GM18517 (cell line): Measurements from ENCODE around the gene HSPA1L.
"Not testable (repeated sequence)": the region's sequence is repeated elsewhere in the genome, so short reads cannot be mapped to it uniquely, and the experiment has no call there.

Experiments
- ATAC-seq: cut with Tn5 transposase; IDR thresholded peaks from one replicate; pipeline ENCODE4 v1.9.1; 2021; ENCODE audit warnings: mild to moderate bottlenecking, moderate library complexity; ENCODE audit not compliant: unreplicated experiment

The HSPA1L gene

DNA sequence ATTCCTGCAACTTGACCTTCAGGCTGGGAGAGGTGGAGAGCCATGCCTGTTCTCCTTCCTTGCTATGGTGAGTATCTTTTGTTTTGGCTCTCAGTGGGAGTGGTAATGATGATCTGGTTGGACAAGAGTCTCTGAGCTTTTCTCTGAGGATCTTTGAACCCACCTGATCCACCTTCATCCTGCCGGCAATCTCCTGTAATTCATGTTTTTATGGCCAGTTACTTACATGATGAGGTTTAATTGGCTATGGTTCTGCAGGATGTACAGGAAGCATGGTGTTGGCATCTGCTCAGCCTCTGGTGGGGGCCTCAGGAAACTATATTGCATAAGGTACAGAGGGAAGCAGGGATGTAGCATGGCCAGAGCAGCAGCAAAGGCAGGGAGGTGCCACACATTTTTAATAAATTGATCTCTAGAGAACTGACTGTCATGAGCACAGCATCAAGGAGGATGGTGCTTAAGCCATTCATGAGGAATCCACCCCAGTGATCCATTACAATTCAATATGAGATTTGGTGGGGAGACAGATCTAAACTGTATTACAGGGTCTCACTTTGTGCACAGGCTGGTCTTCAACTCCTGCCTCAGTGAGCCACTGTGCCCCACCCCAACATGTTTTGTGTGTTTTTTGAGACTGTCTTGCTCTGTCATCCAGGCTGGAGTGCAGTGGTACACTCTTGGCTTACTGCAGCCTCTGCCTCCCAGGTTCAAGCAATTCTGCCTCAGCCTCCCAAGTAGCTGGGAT is 22.5 kb upstream of the HSPA1L start:
- ATAC-seq: no peak

GRCh38 chr6:31836474-31837368 is 21.6 kb upstream of the HSPA1L start:
- no peak for ATAC-seq

DNA sequence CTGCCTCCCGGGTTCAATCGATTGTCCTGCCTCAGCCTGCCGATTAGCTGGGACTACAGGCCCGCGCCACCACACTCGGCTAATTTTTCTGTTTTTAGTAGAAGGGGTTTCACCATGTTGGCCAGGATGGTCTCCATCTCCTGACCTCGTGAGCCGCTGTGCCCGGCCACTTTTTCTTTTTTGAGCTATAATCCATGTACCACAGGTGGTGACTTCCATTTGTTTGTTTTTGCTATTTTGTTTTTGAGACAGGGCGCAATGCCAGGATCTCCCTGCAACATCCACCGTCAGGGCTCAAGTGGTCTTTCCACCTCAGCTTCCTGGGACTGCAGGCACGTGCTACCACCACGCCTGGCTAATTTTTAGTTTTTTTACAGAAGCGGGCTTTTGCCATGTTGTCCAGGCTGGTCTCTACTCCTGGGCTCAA is 21.0 kb upstream of the HSPA1L start:
- no peak for ATAC-seq

DNA sequence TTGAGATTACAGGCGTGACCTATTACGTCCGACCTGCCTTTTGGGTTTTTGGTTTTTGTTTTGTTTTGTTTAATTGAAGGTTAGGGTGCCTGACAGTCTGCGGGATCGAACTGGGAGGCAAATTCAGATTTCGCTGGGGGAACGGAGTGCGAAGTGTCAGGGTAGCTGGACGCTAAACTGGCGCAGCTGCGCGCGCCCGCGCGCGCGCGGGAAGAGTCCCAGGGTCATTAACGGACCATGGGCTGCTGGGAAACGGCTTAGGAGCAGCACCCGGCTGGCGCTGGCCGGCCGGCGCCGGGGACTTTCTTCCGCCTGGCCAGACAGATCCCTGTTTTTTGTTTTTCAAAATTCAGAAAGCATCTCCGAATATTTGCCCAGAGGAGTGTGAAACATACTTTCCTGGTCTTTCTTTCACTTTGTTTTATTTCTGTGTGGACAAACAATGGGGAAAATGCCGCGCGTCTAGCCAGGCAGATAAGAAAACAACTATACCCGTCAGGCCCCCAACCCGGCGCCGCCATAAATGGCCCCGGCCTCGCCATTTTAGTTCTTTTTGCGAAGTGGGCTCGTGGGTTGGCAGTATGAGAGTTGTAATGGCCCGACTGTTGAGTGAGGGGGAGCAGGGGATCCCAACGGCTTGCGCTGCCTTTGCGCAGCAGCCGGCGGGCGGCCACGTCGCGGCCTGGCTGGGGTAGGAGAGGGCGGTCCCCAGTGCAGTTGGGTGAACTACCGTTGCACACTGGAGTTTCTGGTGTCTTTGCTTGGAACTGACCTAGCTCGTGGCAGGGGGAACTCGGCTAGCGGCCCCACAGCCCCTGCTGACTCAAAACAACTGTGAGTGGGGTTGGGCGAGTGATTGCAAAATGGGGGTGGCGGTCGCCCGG is 19.5 kb upstream of the HSPA1L start:
- ATAC-seq: peak; percentile 41

- no peak for ATAC-seq
These were observed 16.5 kb upstream of the HSPA1L start for GRCh38 chr6:31831350-31832215.

- ATAC-seq: no peak
These were observed 15.8 kb upstream of the HSPA1L start for GRCh38 chr6:31830886-31831335.

DNA sequence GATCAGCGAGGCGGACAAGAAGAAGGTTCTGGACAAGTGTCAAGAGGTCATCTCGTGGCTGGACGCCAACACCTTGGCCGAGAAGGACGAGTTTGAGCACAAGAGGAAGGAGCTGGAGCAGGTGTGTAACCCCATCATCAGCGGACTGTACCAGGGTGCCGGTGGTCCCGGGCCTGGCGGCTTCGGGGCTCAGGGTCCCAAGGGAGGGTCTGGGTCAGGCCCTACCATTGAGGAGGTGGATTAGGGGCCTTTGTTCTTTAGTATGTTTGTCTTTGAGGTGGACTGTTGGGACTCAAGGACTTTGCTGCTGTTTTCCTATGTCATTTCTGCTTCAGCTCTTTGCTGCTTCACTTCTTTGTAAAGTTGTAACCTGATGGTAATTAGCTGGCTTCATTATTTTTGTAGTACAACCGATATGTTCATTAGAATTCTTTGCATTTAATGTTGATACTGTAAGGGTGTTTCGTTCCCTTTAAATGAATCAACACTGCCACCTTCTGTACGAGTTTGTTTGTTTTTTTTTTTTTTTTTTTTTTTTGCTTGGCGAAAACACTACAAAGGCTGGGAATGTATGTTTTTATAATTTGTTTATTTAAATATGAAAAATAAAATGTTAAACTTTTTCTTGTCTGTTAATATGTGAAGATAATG is 14.7 kb upstream of the HSPA1L start:
- no peak for ATAC-seq

GRCh38 chr6:31827286-31828079 is 12.4 kb upstream of the HSPA1L start, which contains the start of gene HSPA1B:
Gene HSPA1B, plus strand, starts transcription at chr6:31827738. Its CDS starts 213 bp downstream, at chr6:31827951.
- peak; percentile 72 for ATAC-seq

- peak; percentile 13 for ATAC-seq
These were observed 11.8 kb upstream of the HSPA1L start for GRCh38 chr6:31826793-31827285.

GRCh38 chr6:31825553-31825952 is 10.5 kb upstream of the HSPA1L start:
- ATAC-seq: no peak

GRCh38 chr6:31823592-31824196 is 8.6 kb upstream of the HSPA1L start:
- ATAC-seq: not testable (repeated sequence)

- no peak for ATAC-seq
These were observed 7.1 kb upstream of the HSPA1L start for GRCh38 chr6:31822036-31822821.

DNA sequence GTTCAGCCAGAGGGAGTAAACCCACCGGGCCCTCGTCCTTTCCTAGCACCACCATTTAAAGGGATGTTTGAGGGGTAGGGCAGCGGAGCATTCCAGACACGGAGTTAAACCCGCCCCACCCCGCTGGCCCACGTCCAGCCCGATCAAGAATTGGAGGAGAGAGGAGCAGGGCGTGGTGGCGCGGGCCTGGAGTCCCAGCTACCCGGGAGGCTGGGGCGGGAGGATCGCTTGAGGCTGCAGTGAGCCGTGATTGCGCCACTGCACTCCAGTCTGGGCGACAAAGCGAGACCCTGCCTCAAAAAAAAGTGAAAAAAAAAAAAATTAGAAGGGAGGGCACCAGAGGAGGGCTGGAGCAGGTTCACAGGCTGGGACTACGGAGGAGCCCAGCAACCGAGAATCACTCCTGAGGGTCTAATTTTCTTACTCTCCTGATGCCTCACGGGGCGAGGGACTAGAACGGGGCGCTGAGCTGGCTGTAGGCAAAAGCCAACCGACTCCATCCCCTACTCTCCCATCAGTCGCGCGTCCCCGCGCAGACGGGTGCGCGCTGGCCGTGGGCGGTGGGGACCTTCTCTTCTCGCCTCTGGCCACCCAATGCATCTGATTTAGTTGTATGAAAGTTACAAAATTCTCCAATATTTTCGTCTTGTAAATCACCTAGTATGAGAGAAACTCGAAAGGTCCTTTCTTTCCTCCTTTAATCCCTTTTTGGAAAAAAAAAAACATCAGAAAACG is 6.4 kb upstream of the HSPA1L start:
- ATAC-seq: no peak

- ATAC-seq: not testable (repeated sequence)
These were observed 5.3 kb upstream of the HSPA1L start for GRCh38 chr6:31820399-31820798.

DNA sequence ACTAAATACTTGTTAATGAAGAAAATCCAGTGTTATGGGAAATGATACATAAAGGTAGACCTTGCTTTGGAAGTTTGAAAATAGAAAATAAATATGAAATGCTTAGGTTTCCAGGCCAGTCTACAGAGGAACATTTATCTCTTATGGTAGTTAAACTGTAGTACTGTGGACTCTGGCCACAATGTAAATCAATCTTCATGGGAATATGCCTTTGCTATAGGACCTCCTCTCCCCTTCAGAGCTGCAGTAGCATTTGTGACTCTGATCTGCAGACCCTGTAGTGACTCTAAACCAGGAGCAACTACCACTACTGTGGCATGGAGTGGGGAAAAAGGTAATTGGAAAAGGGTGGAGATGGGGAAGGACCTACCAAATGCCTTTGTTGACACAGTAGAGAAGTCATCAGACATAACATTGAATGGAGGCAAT is 4.8 kb upstream of the HSPA1L start:
- ATAC-seq: no peak

DNA sequence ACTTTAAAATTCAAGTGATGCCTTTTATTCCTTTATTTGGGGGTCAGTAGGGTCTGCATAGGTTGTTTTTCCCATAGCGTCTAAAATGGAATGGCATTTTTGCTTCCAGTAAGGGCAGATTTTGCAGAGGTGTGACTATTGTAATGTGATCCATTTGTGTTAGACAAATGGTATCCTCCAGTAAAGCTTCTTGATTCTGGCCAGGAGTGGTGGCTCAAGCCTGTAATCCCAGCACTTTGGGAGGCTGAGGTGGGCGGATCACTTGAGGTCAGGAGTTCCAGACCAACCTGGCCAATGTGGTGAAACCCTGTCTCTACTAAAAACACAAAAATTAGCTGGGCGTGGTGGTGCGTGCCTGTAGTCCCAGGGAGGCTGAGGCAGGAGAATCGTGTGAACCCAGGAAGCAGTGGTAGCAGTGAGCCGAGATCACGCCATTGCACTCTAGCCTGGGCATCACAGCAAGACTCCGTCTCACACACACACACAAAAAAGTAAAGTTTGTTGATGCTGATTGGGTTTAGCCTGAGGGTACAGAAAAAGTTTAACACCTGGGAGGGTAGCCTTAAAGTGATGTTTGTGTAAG is 2.9 kb upstream of the HSPA1L start:
- not testable (repeated sequence) for ATAC-seq
